GM06990 (cell line): ENCODE data around the gene CUL2.

Source experiments
- DNase-seq: peaks from one replicate; pipeline ENCODE4 v3.0.0-alpha.2; 2011; ENCODE audit not compliant: insufficient read length; ENCODE audit errors: extremely low read depth
- H3K27me3 ChIP-seq: replicated peaks from 2 replicates; pipeline ENCODE4 v1.6.0; 2011; ENCODE audit warnings: low read length; ENCODE audit not compliant: control insufficient read depth, insufficient read depth
- H3K36me3 ChIP-seq: 2 replicates; pipeline ENCODE4 v1.5.1; 2011; ENCODE audit warnings: low read length; ENCODE audit not compliant: control insufficient read depth, insufficient read depth
- H3K4me3 ChIP-seq: replicated peaks from 2 replicates; pipeline ENCODE4 v1.5.1; 2011; ENCODE audit warnings: low read depth, mild to moderate bottlenecking, control low read depth, low read length
- CTCF ChIP-seq: IDR thresholded peaks from 2 replicates; pipeline ENCODE4 v1.5.1; 2011; ENCODE audit warnings: low read length, control low read depth, mild to moderate bottlenecking, inconsistent platforms; ENCODE audit not compliant: insufficient read depth, poor library complexity, severe bottlenecking

Gene CUL2

GRCh38 chr10:35079265-35079664 is 10.9 kb downstream of the CUL2 start:
- Histone ChIP-seq H3K4me3 (no peak overlapping the region), H3K36me3 (no peaks in the 10 kb centered on the region), H3K27me3 (no peaks in the 10 kb centered on the region)
- no peak for DNase-seq
- TF ChIP-seq CTCF: no peak

DNA sequence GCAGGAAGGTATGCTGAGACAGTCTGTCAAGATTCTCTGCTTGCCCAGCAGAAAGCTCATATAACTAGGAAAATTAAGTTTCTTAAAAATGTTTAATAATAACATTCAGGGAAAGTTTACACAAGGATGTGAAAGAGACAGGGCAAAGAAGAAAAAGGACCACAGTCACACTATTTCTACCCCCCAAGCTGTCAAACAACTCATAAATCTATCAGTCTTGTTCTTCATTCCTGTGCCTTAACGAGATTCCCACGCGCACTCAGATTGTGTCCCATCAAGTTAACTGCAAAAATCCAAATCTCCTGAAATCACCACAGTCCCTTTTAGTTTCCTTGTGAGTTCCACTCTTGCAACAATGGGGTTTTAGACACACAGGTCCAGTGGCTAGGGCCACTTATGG is 14.9 kb downstream of the CUL2 start:
- Histone ChIP-seq H3K4me3 (no peak overlapping the region), H3K27me3 (no peaks in the 10 kb centered on the region), H3K36me3 (no peaks in the 10 kb centered on the region; the same call in none of the 2 replicates)
- DNase-seq: no peak
- no peak for TF ChIP-seq CTCF

GRCh38 chr10:35074266-35074665 is 15.9 kb downstream of the CUL2 start:
- H3K27me3 ChIP-seq: no peaks in the 10 kb centered on the region
- no peak for DNase-seq
- no peak for TF ChIP-seq CTCF
- no peak overlapping the region for H3K4me3 ChIP-seq
- H3K36me3 ChIP-seq: no peaks in the 10 kb centered on the region; the same call in none of the 2 replicates

DNA sequence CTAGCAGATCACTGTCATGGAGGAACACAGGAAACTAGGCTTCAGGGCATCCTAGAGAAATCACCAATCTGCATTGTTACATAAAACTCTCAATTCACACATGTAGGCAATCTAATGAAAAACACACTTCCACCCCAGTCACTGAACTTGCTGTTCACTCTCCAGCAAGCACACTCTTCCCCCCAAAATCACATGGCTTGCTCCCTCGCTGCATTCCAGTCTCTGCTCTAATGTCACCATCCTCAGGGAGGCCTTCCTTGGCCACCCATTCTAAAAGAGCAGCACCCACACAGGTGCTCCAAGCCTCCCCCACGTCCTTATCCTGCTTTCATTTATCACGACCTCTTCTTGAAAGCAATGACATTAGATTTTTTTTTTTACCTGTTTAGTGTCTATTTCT is 19.6 kb downstream of the CUL2 start:
- Histone ChIP-seq H3K27me3 (no peaks in the 10 kb centered on the region), H3K4me3 (no peak overlapping the region), H3K36me3 (no peaks in the 10 kb centered on the region; the same call in none of the 2 replicates)
- TF ChIP-seq CTCF: no peak
- DNase-seq: no peak

DNA sequence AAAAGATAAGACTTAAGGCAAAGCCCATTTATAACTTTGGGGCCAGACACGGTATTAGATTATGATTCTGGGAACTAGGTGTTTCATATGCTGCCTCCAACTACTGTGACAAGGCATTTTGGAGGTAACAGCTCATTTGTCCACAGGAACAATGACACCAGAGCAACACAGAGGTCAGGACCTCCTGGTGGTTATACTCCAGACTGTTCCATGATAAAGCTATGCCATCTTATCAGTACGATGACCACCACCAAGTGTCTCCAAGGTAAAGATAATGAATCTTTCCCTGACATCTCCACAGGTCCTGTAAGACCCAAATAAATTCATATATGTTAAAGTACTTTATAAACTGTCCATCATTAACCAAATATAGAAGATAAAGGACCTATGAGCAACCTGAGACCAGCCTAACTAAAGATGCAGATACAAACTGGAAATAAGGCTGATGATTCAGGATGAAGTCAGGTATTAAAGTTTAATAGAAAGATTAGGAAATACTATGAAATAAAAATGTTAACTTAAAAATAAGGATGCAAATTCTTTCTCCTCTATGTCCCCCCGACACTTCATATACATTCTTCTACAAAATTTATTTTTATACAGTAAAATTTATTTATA is 26.2 kb downstream of the CUL2 start:
- Histone ChIP-seq H3K27me3 (no peaks in the 10 kb centered on the region), H3K36me3 (peaks cover 2% of the 10 kb centered on the region), H3K4me3 (no peak overlapping the region)
- DNase-seq: no peak
- no peak for TF ChIP-seq CTCF

DNA sequence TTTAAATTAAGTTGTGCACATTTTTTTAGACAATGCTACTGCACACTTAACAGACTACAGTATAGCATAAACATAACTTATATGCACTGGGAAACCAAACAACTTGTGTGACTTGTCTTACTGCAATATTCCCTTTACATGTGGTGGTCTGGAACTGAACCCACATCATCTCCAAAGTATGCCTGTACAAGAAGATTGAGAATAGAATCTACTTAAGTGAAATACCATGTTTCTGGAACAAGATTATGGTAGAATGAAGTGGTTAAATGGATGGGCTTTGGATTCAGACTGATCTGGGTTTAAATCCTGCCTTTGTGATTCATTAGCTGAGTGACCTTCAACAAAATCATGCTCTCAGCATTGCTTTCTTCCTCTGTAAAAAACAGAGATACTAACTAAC is 30.7 kb downstream of the CUL2 start:
- H3K27me3 ChIP-seq: no peaks in the 10 kb centered on the region
- TF ChIP-seq CTCF: no peak
- H3K36me3 ChIP-seq: peaks cover 2% of the 10 kb centered on the region
- no peak overlapping the region for H3K4me3 ChIP-seq
- DNase-seq: no peak
